C4-2B (cell line): ENCODE results near the gene ZNF774.
A peak's percentile ranks its signal among the peaks of the same experiment; 100 is the strongest.
"Not testable (repeated sequence)": the region's sequence is repeated elsewhere in the genome, so short reads cannot be mapped to it uniquely, and the experiment has no call there.

Experiments used
- H3K27ac ChIP-seq: fragments of 450-650 bp; 2 replicates; pipeline ENCODE4 v1.5.1; 2017
- ZFX ChIP-seq: fragments of 450-650 bp; IDR thresholded peaks from 2 replicates; pipeline ENCODE4 v1.6.1; 2017
- TF ChIP-seq, protein P1 (sequence below): fragments of 450-650 bp; conservative IDR thresholded peaks from 2 replicates; pipeline ENCODE4 v1.5.1; 2017; ENCODE audit warnings: mild to moderate bottlenecking

Gene ZNF774

GRCh38 chr15:90352107-90352893 lies at the start of gene ZNF774:
Gene ZNF774 (plus strand): TSS chr15:90352284. CDS start chr15:90354661, 2,377 bp downstream.
- TF ChIP-seq, protein P1, sequence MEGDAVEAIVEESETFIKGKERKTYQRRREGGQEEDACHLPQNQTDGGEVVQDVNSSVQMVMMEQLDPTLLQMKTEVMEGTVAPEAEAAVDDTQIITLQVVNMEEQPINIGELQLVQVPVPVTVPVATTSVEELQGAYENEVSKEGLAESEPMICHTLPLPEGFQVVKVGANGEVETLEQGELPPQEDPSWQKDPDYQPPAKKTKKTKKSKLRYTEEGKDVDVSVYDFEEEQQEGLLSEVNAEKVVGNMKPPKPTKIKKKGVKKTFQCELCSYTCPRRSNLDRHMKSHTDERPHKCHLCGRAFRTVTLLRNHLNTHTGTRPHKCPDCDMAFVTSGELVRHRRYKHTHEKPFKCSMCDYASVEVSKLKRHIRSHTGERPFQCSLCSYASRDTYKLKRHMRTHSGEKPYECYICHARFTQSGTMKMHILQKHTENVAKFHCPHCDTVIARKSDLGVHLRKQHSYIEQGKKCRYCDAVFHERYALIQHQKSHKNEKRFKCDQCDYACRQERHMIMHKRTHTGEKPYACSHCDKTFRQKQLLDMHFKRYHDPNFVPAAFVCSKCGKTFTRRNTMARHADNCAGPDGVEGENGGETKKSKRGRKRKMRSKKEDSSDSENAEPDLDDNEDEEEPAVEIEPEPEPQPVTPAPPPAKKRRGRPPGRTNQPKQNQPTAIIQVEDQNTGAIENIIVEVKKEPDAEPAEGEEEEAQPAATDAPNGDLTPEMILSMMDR: no peak
- TF ChIP-seq ZFX: no peak
- peak within 1 kb of the TSS; percentile 49 for H3K27ac ChIP-seq

DNA sequence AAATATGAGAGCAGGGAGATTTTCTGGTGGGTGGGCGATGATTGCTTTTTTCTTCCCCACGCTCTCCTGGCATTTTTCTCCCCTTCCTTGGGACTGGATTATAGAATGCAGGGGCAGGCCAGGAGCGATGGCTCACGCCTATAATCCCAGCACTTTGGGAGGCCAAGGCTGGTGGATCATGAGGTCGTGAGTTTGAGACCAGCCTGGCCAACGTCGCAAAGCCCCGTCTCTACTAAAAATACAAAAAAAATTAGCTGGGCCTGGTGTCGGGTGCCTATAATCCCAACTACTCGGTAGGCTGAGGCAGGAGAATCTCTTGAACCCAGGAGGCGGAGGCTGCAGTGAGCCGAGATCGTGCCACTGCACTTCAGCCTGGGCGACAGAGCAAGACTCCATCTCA lies 46.7 kb upstream of the ZNF774 start:
- not testable (repeated sequence) for H3K27ac ChIP-seq

DNA sequence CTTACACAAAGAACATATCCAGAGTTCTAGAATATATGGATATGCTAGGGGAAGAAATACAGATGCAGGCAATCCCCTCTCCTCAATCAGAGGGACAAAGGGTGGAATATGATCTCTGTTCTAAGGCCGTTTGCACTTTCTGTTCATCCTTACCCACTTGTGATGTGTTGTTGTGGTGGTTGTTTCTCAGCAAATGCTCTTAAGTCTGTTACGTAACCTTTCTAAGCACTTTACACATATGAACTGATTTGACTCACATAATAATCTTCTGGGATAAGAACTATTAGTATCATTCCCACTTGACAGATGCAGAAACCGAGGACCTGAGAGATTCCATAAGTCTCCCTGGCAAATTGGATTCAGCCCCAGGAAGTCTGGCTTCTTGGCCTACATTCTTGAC lies 46.2 kb upstream of the ZNF774 start:
- TF ChIP-seq ZFX: no peak
- TF ChIP-seq, protein P1: no peak
- H3K27ac ChIP-seq: no peak overlapping the region

DNA sequence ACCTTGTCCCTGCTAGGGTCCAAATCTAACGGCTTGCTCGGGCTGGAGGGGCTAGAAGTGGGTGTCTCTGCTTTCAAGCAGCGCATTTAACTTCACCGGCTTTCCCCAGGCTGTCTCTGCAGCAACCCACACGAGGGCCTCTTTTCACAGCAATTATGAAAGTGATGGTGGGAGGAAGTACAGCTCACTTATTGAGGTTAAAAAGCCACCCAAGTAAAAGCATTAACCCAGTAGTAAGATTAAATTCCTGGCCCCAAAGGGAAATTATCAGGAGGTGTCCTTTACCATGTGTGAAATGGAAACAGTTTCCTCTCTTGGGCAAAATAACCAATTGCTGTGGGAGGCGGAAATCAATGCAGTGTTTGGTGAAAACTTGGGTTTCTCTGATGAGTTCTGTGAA lies 45.5 kb upstream of the ZNF774 start:
- TF ChIP-seq, protein P1: no peak
- no peak for TF ChIP-seq ZFX
- H3K27ac ChIP-seq: no peak overlapping the region

DNA sequence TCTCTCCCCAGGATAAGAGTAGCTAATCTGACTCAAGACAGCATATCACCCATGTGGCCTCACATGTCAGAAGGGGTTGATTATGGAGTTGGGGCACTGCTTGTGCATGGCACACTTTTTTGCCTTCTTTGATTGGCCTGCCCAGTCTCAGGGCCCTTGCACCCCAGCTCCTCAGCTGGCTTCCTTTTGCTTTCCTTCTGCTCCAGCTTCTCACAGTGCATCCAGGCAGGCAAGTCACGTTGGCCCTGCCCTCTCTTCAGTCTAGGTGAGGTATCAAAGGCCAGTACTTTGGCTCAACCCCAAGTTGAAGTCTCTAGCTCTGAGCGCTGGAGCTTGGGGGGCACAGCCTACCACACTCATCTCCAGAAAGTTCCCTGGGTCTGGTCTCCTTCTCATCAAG lies 44.4 kb upstream of the ZNF774 start:
- H3K27ac ChIP-seq: no peak overlapping the region
- TF ChIP-seq, protein P1: no peak
- no peak for TF ChIP-seq ZFX

DNA sequence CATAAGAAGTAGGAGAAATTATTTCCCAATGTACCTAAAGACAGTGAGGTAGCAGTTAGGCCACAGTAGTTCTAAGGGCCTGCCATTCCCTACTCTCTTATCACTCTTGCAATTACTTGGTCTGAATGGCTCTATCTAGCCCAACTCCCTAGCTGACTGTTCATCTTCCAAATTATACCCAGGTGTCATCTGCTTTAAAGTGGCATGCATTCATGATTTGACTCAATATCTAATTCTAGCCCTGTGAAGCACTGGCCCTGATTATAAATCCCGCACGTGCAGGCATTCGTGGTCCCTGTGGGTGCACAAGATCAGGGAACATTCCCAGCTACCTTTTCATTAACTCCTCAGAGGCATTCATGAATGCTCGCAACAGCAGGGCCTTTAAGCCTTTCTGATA lies 43.1 kb upstream of the ZNF774 start:
- no peak for TF ChIP-seq ZFX
- TF ChIP-seq, protein P1: no peak
- H3K27ac ChIP-seq: no peak overlapping the region

GRCh38 chr15:90315278-90315982 lies 36.7 kb upstream of the ZNF774 start:
- TF ChIP-seq, protein P1: no peak
- no peak for TF ChIP-seq ZFX
- peak overlapping the region; percentile 66 for H3K27ac ChIP-seq

DNA sequence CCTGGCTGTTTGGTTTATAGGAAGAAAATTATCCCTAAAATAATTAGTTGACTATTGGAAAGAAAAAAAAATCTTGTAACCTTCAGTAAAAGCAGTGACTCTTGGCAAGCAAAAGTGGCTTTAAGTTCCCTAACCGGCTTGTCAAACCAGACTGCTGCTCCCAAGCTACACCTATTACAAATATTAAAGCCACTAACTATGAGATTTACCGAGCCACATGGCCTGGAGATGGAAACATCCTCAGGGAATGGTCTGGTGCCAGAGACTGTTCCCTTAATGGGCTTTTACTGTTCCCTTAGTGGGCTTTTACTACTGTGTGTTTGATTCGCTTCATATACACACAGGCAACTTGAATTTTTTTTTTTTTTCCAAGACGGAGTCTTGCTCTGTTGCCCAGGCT lies 35.9 kb upstream of the ZNF774 start:
- peak overlapping the region; percentile 66 for H3K27ac ChIP-seq
- TF ChIP-seq, protein P1: no peak
- no peak for TF ChIP-seq ZFX
